Activated naive CD8-positive, alpha-beta T cell treated with anti-CD3 and anti-CD28 coated beads, Interleukin-2, amount 50 U/mL, for 24 hours (primary cell): ENCODE data around the gene KLHL24.
"Not testable (repeated sequence)": the region's sequence is repeated elsewhere in the genome, so short reads cannot be mapped to it uniquely, and the experiment has no call there.

Source experiments
- ATAC-seq: fragments of 150-1000 bp; cut with Tn5 transposase; one replicate; pipeline ENCODE4 v1.10.0; 2021
- DNase-seq: peaks from one replicate; pipeline ENCODE4 v3.0.0; 2021
- H3K27ac Mint-ChIP-seq: one replicate; pipeline ENCODE4 v1.8.0; 2021; ENCODE audit warnings: mild to moderate bottlenecking, mixed read lengths
- H3K27me3 Mint-ChIP-seq: one replicate; pipeline ENCODE4 v1.8.0; 2021; ENCODE audit warnings: mixed read lengths
- H3K36me3 Mint-ChIP-seq: one replicate; pipeline ENCODE4 v1.8.0; 2021; ENCODE audit warnings: low read depth, mixed read lengths
- H3K4me1 Mint-ChIP-seq: one replicate; pipeline ENCODE4 v1.8.0; 2021; ENCODE audit warnings: mixed read lengths
- H3K4me3 Mint-ChIP-seq: one replicate; pipeline ENCODE4 v1.8.0; 2021; ENCODE audit warnings: mild to moderate bottlenecking, moderate library complexity, mixed read lengths
- H3K9me3 Mint-ChIP-seq: one replicate; pipeline ENCODE4 v1.8.0; 2021; ENCODE audit warnings: mixed read lengths

Gene KLHL24

GRCh38 chr3:183620252-183620628 is 15.2 kb upstream of the KLHL24 start:
- Mint-ChIP-seq H3K27me3 (peaks cover 1% of the 10 kb centered on the region), H3K36me3 (no peaks in the 10 kb centered on the region), H3K27ac (no peak overlapping the region), H3K4me1 (peaks cover 2% of the 10 kb centered on the region), H3K4me3 (no peak overlapping the region), H3K9me3 (peaks cover 4% of the 10 kb centered on the region)
- ATAC-seq = no peak
- no peak for DNase-seq

GRCh38 chr3:183622473-183622872 is 12.9 kb upstream of the KLHL24 start:
- H3K4me3 Mint-ChIP-seq, H3K27me3 Mint-ChIP-seq, ATAC-seq, H3K27ac Mint-ChIP-seq, H3K9me3 Mint-ChIP-seq, H3K4me1 Mint-ChIP-seq, H3K36me3 Mint-ChIP-seq, DNase-seq: not testable (repeated sequence)

- Mint-ChIP-seq H3K4me3 (no peak overlapping the region), H3K36me3 (no peaks in the 10 kb centered on the region), H3K4me1 (no peaks in the 10 kb centered on the region), H3K27me3 (no peaks in the 10 kb centered on the region), H3K9me3 (no peaks in the 10 kb centered on the region), H3K27ac (no peak overlapping the region)
- no peak for DNase-seq
- no peak for ATAC-seq
These were observed 8.4 kb upstream of the KLHL24 start for GRCh38 chr3:183626877-183627594.

GRCh38 chr3:183629546-183630301 is 5.7 kb upstream of the KLHL24 start:
- no peak for DNase-seq
- Mint-ChIP-seq H3K27ac (no peak overlapping the region), H3K4me3 (no peak overlapping the region), H3K4me1 (peaks cover 6% of the 10 kb centered on the region), H3K36me3 (no peaks in the 10 kb centered on the region), H3K27me3 (no peaks in the 10 kb centered on the region), H3K9me3 (no peaks in the 10 kb centered on the region)
- no peak for ATAC-seq

GRCh38 chr3:183631715-183632114 is 3.7 kb upstream of the KLHL24 start:
- no peaks in the 10 kb centered on the region for H3K36me3 Mint-ChIP-seq
- DNase-seq (no peak), ATAC-seq (no peak)
- H3K4me3 Mint-ChIP-seq = no peak overlapping the region
- H3K27me3 Mint-ChIP-seq = no peaks in the 10 kb centered on the region
- no peaks in the 10 kb centered on the region for H3K9me3 Mint-ChIP-seq
- peaks cover 12% of the 10 kb centered on the region for H3K4me1 Mint-ChIP-seq
- H3K27ac Mint-ChIP-seq = no peak overlapping the region

GRCh38 chr3:183632725-183633124 is 2.7 kb upstream of the KLHL24 start:
- not testable (repeated sequence) for ATAC-seq, H3K9me3 Mint-ChIP-seq, H3K36me3 Mint-ChIP-seq, H3K27ac Mint-ChIP-seq, H3K27me3 Mint-ChIP-seq, DNase-seq, H3K4me3 Mint-ChIP-seq
- peaks cover 22% of the 10 kb centered on the region for H3K4me1 Mint-ChIP-seq

GRCh38 chr3:183634707-183635106 is 716 bp upstream of the KLHL24 start:
- Mint-ChIP-seq H3K9me3 (no peaks in the 10 kb centered on the region), H3K36me3 (no peaks in the 10 kb centered on the region), H3K4me1 (peaks cover 39% of the 10 kb centered on the region), H3K27me3 (no peaks in the 10 kb centered on the region), H3K27ac (peak overlapping the region; percentile 82), H3K4me3 (peak overlapping the region; percentile 85)
- ATAC-seq (no peak), DNase-seq (no peak)

GRCh38 chr3:183635107-183635430 is 354 bp upstream of the KLHL24 start:
- no peaks in the 10 kb centered on the region for H3K27me3 Mint-ChIP-seq
- H3K27ac Mint-ChIP-seq = peak overlapping the region; percentile 82
- DNase-seq = no peak

GRCh38 chr3:183636221-183637105 is 1.0 kb downstream of the KLHL24 start:
- peak overlapping the region; percentile 85 for H3K4me3 Mint-ChIP-seq
- ATAC-seq = peak; percentile 84
- H3K9me3 Mint-ChIP-seq = no peaks in the 10 kb centered on the region
- DNase-seq = peak; percentile 90
- no peaks in the 10 kb centered on the region for H3K27me3 Mint-ChIP-seq
- H3K4me1 Mint-ChIP-seq = peaks cover 45% of the 10 kb centered on the region
- H3K27ac Mint-ChIP-seq = peak overlapping the region; percentile 96
- H3K36me3 Mint-ChIP-seq = no peaks in the 10 kb centered on the region

More at GRCh38 chr3:183635107-183635430, 354 bp upstream of the KLHL24 start:
- H3K4me1 Mint-ChIP-seq = peaks cover 42% of the 10 kb centered on the region
- no peak for ATAC-seq
- no peaks in the 10 kb centered on the region for H3K9me3 Mint-ChIP-seq
- H3K4me3 Mint-ChIP-seq = peak overlapping the region; percentile 85
- no peaks in the 10 kb centered on the region for H3K36me3 Mint-ChIP-seq

GRCh38 chr3:183637106-183637486 is 1.7 kb downstream of the KLHL24 start:
- no peaks in the 10 kb centered on the region for H3K9me3 Mint-ChIP-seq
- H3K4me1 Mint-ChIP-seq = peaks cover 51% of the 10 kb centered on the region
- ATAC-seq (no peak), DNase-seq (no peak)
- no peaks in the 10 kb centered on the region for H3K27me3 Mint-ChIP-seq
- peak overlapping the region; percentile 85 for H3K4me3 Mint-ChIP-seq
- no peaks in the 10 kb centered on the region for H3K36me3 Mint-ChIP-seq
- H3K27ac Mint-ChIP-seq = peak overlapping the region; percentile 96

- not testable (repeated sequence) for H3K36me3 Mint-ChIP-seq, DNase-seq, ATAC-seq, H3K27me3 Mint-ChIP-seq, H3K9me3 Mint-ChIP-seq
- H3K4me1 Mint-ChIP-seq = peaks cover 53% of the 10 kb centered on the region
- H3K27ac Mint-ChIP-seq = peak overlapping the region; percentile 96
- H3K4me3 Mint-ChIP-seq = peak overlapping the region; percentile 85
These were observed 2.2 kb downstream of the KLHL24 start for GRCh38 chr3:183637633-183638032.

GRCh38 chr3:183638101-183638852 is 2.9 kb downstream of the KLHL24 start:
- ATAC-seq = no peak
- Mint-ChIP-seq H3K27ac (peak overlapping the region; percentile 96), H3K36me3 (no peaks in the 10 kb centered on the region), H3K9me3 (no peaks in the 10 kb centered on the region), H3K4me1 (peaks cover 53% of the 10 kb centered on the region), H3K4me3 (peak overlapping the region; percentile 85), H3K27me3 (no peaks in the 10 kb centered on the region)
- DNase-seq = no peak

- H3K27me3 Mint-ChIP-seq, DNase-seq, ATAC-seq, H3K36me3 Mint-ChIP-seq, H3K4me3 Mint-ChIP-seq, H3K27ac Mint-ChIP-seq, H3K9me3 Mint-ChIP-seq: not testable (repeated sequence)
- peaks cover 50% of the 10 kb centered on the region for H3K4me1 Mint-ChIP-seq
These were observed 5.2 kb downstream of the KLHL24 start for GRCh38 chr3:183640635-183641034.

- no peak for DNase-seq
- Mint-ChIP-seq H3K36me3 (no peaks in the 10 kb centered on the region), H3K27ac (no peak overlapping the region), H3K27me3 (no peaks in the 10 kb centered on the region), H3K9me3 (no peaks in the 10 kb centered on the region), H3K4me3 (no peak overlapping the region), H3K4me1 (peaks cover 49% of the 10 kb centered on the region)
- no peak for ATAC-seq
These were observed 6.5 kb downstream of the KLHL24 start for GRCh38 chr3:183641882-183642281.
